Bronchial epithelial cell (primary cell): ENCODE data around the gene BIN2. TPM values are rescaled to one million over a fixed set of nuclear protein-coding genes. Genes with fewer than 3 reads are reported as not detected.

Source experiments
- DNase-seq: peaks from one replicate; pipeline ENCODE4 v3.0.0-alpha.2; 2010; ENCODE audit warnings: low read depth
- FAIRE-seq: peaks from 2 replicates; lab custom pipeline; 2011; peaks lifted over from hg19 to GRCh38; lab: Jason Lieb, UNC
- H3K27me3 ChIP-seq: 2 replicates; pipeline ENCODE4 v1.5.1; 2011; ENCODE audit warnings: low read length; ENCODE audit not compliant: control insufficient read depth, insufficient read depth
- H3K36me3 ChIP-seq: 2 replicates; pipeline ENCODE4 v1.5.1; 2011; ENCODE audit warnings: low read length; ENCODE audit not compliant: control insufficient read depth, insufficient read depth
- H3K4me3 ChIP-seq: 2 replicates; pipeline ENCODE4 v1.5.1; 2011; ENCODE audit warnings: mild to moderate bottlenecking, low read depth, low read length, control low read depth
- CTCF ChIP-seq: IDR thresholded peaks from 2 replicates; pipeline ENCODE4 v1.5.1; 2011; ENCODE audit warnings: mild to moderate bottlenecking, moderate library complexity, low read length, control low read depth, inconsistent platforms; ENCODE audit not compliant: insufficient read depth, severe bottlenecking
- total RNA-seq: library from RNA; depleted of rRNA; stranded (reverse); fragments of >200 nt; gene quantifications from 2 replicates; pipeline ENCODE4 v1.2.1, GENCODE V29; 2014

BIN2 gene
- total RNA-seq, 1 donor from 2014 or later = not detected

- TF ChIP-seq CTCF = no peak
- FAIRE-seq (no peak), DNase-seq (no peak)
- Histone ChIP-seq H3K36me3 (no peaks in the 10 kb centered on the region), H3K27me3 (no peaks in the 10 kb centered on the region), H3K4me3 (no peak overlapping the region)
These were observed 12.0 kb upstream of the BIN2 start for GRCh38 chr12:51335931-51336330.

GRCh38 chr12:51334764-51335163 lies 10.8 kb upstream of the BIN2 start:
- FAIRE-seq (no peak), DNase-seq (peak; percentile 56)
- H3K36me3 ChIP-seq = no peaks in the 10 kb centered on the region
- TF ChIP-seq CTCF = no peak
- H3K27me3 ChIP-seq = no peaks in the 10 kb centered on the region
- H3K4me3 ChIP-seq = no peak overlapping the region

- FAIRE-seq = no peak
- Histone ChIP-seq H3K36me3 (no peaks in the 10 kb centered on the region), H3K27me3 (no peaks in the 10 kb centered on the region), H3K4me3 (no peak overlapping the region)
- no peak for DNase-seq
- TF ChIP-seq CTCF = no peak
These were observed 9.6 kb upstream of the BIN2 start for GRCh38 chr12:51333536-51333935.

- no peaks in the 10 kb centered on the region for H3K27me3 ChIP-seq
- DNase-seq = no peak
- no peak overlapping the region for H3K4me3 ChIP-seq
- TF ChIP-seq CTCF = no peak
- no peak for FAIRE-seq
- H3K36me3 ChIP-seq = no peaks in the 10 kb centered on the region
These were observed 6.2 kb upstream of the BIN2 start for GRCh38 chr12:51330186-51330585.

- Histone ChIP-seq H3K4me3 (no peak overlapping the region), H3K36me3 (no peaks in the 10 kb centered on the region), H3K27me3 (no peaks in the 10 kb centered on the region)
- DNase-seq = no peak
- no peak for TF ChIP-seq CTCF
- FAIRE-seq = no peak
These were observed 5.8 kb upstream of the BIN2 start for GRCh38 chr12:51329742-51330141.

- no peaks in the 10 kb centered on the region for H3K36me3 ChIP-seq
- H3K4me3 ChIP-seq = no peak overlapping the region
- H3K27me3 ChIP-seq = no peaks in the 10 kb centered on the region
- TF ChIP-seq CTCF = no peak
- FAIRE-seq (no peak), DNase-seq (no peak)
These were observed 4.6 kb upstream of the BIN2 start for GRCh38 chr12:51328587-51328986.
